Heart right ventricle (tissue), 16 donors: ENCODE results near the gene NEK7. TPM values are rescaled to one million over a fixed set of nuclear protein-coding genes. Genes with fewer than 3 reads are reported as not detected.

Source experiments
- ATAC-seq, 8 donors: fragments of 200-7000 bp; cut with Tn5 transposase; one replicate each; pipeline ENCODE4 v1.9.1; 2020; ENCODE audit warnings: mild to moderate bottlenecking in 8 of 8, moderate library complexity in 8 of 8, moderate number of reproducible peaks in 1 of 8
- DNase-seq, 2 donors: peaks; one replicate each; pipeline ENCODE4 v3.0.0-alpha.2; 2020
- H3K27ac ChIP-seq, 10 donors: fragments of 200-600 bp; sonication (generic) in 2 of 10; one replicate each; pipeline versions ENCODE4 v1.5.0 to v1.8.0; 2020 to 2022; ENCODE audit warnings: mild to moderate bottlenecking in 3 of 10
- H3K27me3 ChIP-seq, 7 donors: fragments of 200-600 bp; one replicate each; pipeline ENCODE4 v1.8.0; 2021 to 2022; ENCODE audit warnings: mild to moderate bottlenecking in 2 of 7
- H3K36me3 ChIP-seq, 9 donors: fragments of 200-600 bp; sonication (generic) in 1 of 9; one replicate each; pipeline versions ENCODE4 v1.5.0 to v1.8.0; 2020 to 2022; ENCODE audit warnings: mild to moderate bottlenecking in 2 of 9
- H3K4me1 ChIP-seq, 9 donors: fragments of 200-600 bp; sonication (generic) in 1 of 9; one replicate each; pipeline versions ENCODE4 v1.5.0 to v1.8.0; 2020 to 2022; ENCODE audit warnings: mild to moderate bottlenecking in 4 of 9
- H3K4me3 ChIP-seq, 10 donors: fragments of 200-600 bp; sonication (generic) in 2 of 10; one replicate each; pipeline versions ENCODE4 v1.5.0 to v1.8.0; 2020 to 2022; ENCODE audit warnings: mild to moderate bottlenecking in 7 of 10, moderate library complexity in 2 of 10
- H3K9me3 ChIP-seq, 11 donors: fragments of 200-600 bp in 10 of 11; sonication (generic) in 2 of 11; one replicate each; pipeline versions ENCODE4 v1.5.0 to v1.8.0; 2013 to 2022; ENCODE audit warnings: mild to moderate bottlenecking in 2 of 11, control low read depth in 1 of 11, moderate library complexity in 1 of 11
- CTCF ChIP-seq, 9 donors: fragments of 200-600 bp; sonication (generic) in 2 of 9; IDR thresholded peaks; one replicate each; pipeline versions ENCODE4 v1.5.0 to v1.8.0; 2021 to 2022; ENCODE audit warnings: antibody characterized with exemption in 9 of 9, mild to moderate bottlenecking in 5 of 9, moderate library complexity in 1 of 9
- WGBS, 2 donors: extraction: QIAGEN DNeasy Blood & Tissue Kit; methylation state at CpG; one replicate each; pipeline ENCODE4 v1.1.7; 2013; ENCODE audit warnings: inconsistent platforms in 1 of 2; 5-methylcytosine and 5-hydroxymethylcytosine counted together
- intact Hi-C, 10 donors: fragments of 100-400 bp; cut with DNase I; formaldehyde crosslinking; loops; one replicate each; pipeline versions ENCODE4 v1.11.1 to v1.14.2; 2022
- polyA plus RNA-seq, 2 donors: library from polyadenylated mRNA; stranded (reverse); fragments of 200-250 nt; gene quantifications; one replicate each; pipeline ENCODE4 v1.2.3, GENCODE V29; 2013
- total RNA-seq, 10 donors: library from RNA; stranded (reverse); fragmentation: NEBNext Ultra II Directional in 3 of 10; extraction: Animal tissue kit (Norgen Biotek cat#: 25700) in 3 of 10; gene quantifications; one replicate each; pipeline versions ENCODE4 v1.2.1 to v1.2.4, GENCODE V29; 2021 to 2023
- donor health status: Arrhythmogenic right ventricular cardiomyopathy.
- donor health status: ischemic (EF 13 %, LVEDD 7.1; RV severe dilation, severe dysfunction).
- donor health status: healthy with polysubstance abuse.
- donor health status: DM: no; HTN: yes; CAD: no.
- donor health status: DM: no; HTN: no; CAD: no.
- donor health status: ischemic (EF 25% LVEDD 6.9; RV normal size, moderate dysfunction).
- donor health status: ischemic (EF 25% LVEDD 5.7; RV mildly dilated, moderate dysfunction).
- donor health status: healthy.
- donor health status: DM: yes; HTN: yes; CAD: no.
- donor health status: Ischemic cardiomyopathy.
- donor health status: ischemic (EF 35%, LVEDD 5.7; RV mildly dilated, moderate dysfunction).
- donor health status: nonischemic (EF 11% LVEDD 7.7; RV severe dilation, severe dysfunction).
- donor health status: DM: yes; HTN: yes; CAD: no.
- donor health status: PGD.
- donor health status: ischemic (EF 29% LVEDD 5.4; RV normal size, mild dysfunction).
- donor health status: nonischemic (EF 23%, LVEDD 6.1; RV moderate dilation, normal function).

Gene NEK7
- total and polyA plus RNA-seq, 12 donors = 57.3 to 279 (median 207) TPM

- TF ChIP-seq CTCF (IDR thresholded peaks at IDR 0.05) = no peak
- Histone ChIP-seq H3K36me3 (no peaks in the 10 kb centered on the region), H3K27ac (peak overlapping the region in 4 of 10 donors; percentile 4 to 28 (median 14)), H3K4me3 (no peak overlapping the region), H3K9me3 (peaks cover 0 to 10% (median 0%) of the 10 kb centered on the region in 11 donors), H3K27me3 (no peaks in the 10 kb centered on the region), H3K4me1 (peaks cover 0 to 40% (median 22%) of the 10 kb centered on the region in 9 donors)
- ATAC-seq (peak in 2 of 8 donors; percentile 13 to 44), DNase-seq (no peak)
- intact Hi-C loops = no loop called here
- WGBS, 2 donors = 62 to 75% methylated on average over 2 of the region's 2 CpGs
Measured at GRCh38 chr1:198228925-198229324, 72.1 kb downstream of the NEK7 start.

GRCh38 chr1:198231779-198232178 is 75.0 kb downstream of the NEK7 start:
- Histone ChIP-seq H3K27ac (peak overlapping the region in 1 of 10 donors; percentile 13), H3K36me3 (peaks cover 0 to 7% (median 4%) of the 10 kb centered on the region in 9 donors), H3K4me3 (no peak overlapping the region), H3K9me3 (peaks cover 0 to 15% (median 0%) of the 10 kb centered on the region in 11 donors), H3K4me1 (peaks cover 0 to 57% (median 35%) of the 10 kb centered on the region in 9 donors), H3K27me3 (no peaks in the 10 kb centered on the region)
- TF ChIP-seq CTCF (IDR thresholded peaks at IDR 0.05) = no peak
- WGBS, 2 donors = 90 to 98% methylated on average over 3 of the region's 3 CpGs
- intact Hi-C loops = no loop called here
- DNase-seq (no peak), ATAC-seq (no peak)

GRCh38 chr1:198232378-198232777 is 75.6 kb downstream of the NEK7 start:
- no peak for TF ChIP-seq CTCF (IDR thresholded peaks at IDR 0.05)
- Histone ChIP-seq H3K4me1 (peaks cover 0 to 60% (median 36%) of the 10 kb centered on the region in 9 donors), H3K4me3 (no peak overlapping the region), H3K9me3 (peaks cover 0 to 11% (median 0%) of the 10 kb centered on the region in 11 donors), H3K36me3 (peaks cover 0 to 13% (median 5%) of the 10 kb centered on the region in 9 donors), H3K27me3 (no peaks in the 10 kb centered on the region), H3K27ac (peak overlapping the region in 1 of 10 donors; percentile 13)
- ATAC-seq (no peak), DNase-seq (no peak)
- 100% methylated on average over 1 of the region's 1 CpG for WGBS, 2 donors
- intact Hi-C loops = no loop called here

GRCh38 chr1:198232940-198233675 is 76.3 kb downstream of the NEK7 start:
- intact Hi-C loops = no loop called here
- peaks cover 0 to 61% (median 38%) of the 10 kb centered on the region in 9 donors for H3K4me1 ChIP-seq
- peak in 2 of 8 donors; percentile 22 to 42 for ATAC-seq

More at GRCh38 chr1:198232940-198233675, 76.3 kb downstream of the NEK7 start:
- H3K27me3 ChIP-seq = no peaks in the 10 kb centered on the region
- H3K4me3 ChIP-seq = no peak overlapping the region
- DNase-seq = no peak
- no peak overlapping the region for H3K27ac ChIP-seq
- 77% methylated on average over 3 of the region's 3 CpGs for WGBS, 2 donors
- TF ChIP-seq CTCF (IDR thresholded peaks at IDR 0.05) = no peak
- H3K9me3 ChIP-seq = peaks cover 0 to 6% (median 0%) of the 10 kb centered on the region in 11 donors
- peaks cover 0 to 13% (median 5%) of the 10 kb centered on the region in 9 donors for H3K36me3 ChIP-seq
